Activated CD4-positive, alpha-beta T cell treated with anti-CD3 and anti-CD28 coated beads, Interleukin-2, amount 10 ng/mL, durations not matched to agents 24 days and 14 days (primary cell): ENCODE measurements around the gene NECTIN1. TPM values are rescaled to one million over a fixed set of nuclear protein-coding genes. Genes with fewer than 3 reads are reported as not detected.

Experiments
- DNase-seq: peaks from one replicate; pipeline ENCODE4 v3.0.0; 2022
- H3K27ac Mint-ChIP-seq: one replicate; pipeline ENCODE4 v1.8.0; 2022; ENCODE audit warnings: mild to moderate bottlenecking, mixed read lengths
- H3K27me3 Mint-ChIP-seq: one replicate; pipeline ENCODE4 v1.8.0; 2022; ENCODE audit warnings: mixed read lengths
- H3K36me3 Mint-ChIP-seq: one replicate; pipeline ENCODE4 v1.8.0; 2022; ENCODE audit warnings: low read depth, mild to moderate bottlenecking, mixed read lengths
- H3K4me1 Mint-ChIP-seq: one replicate; pipeline ENCODE4 v1.8.0; 2021; ENCODE audit warnings: mixed read lengths
- H3K4me3 Mint-ChIP-seq: one replicate; pipeline ENCODE4 v1.8.0; 2022; ENCODE audit warnings: mild to moderate bottlenecking, moderate library complexity, mixed read lengths
- H3K9me3 Mint-ChIP-seq: one replicate; pipeline ENCODE4 v1.8.0; 2021; ENCODE audit warnings: mixed read lengths
- intact Hi-C: fragments of 100-400 bp; cut with micrococcal nuclease; formaldehyde crosslinking; loops from one replicate; pipeline ENCODE4 v1.15.1; 2023
- total RNA-seq: library from RNA; stranded (reverse); gene quantifications from 2 replicates; pipeline ENCODE4 v1.2.3, GENCODE V29; 2022

Gene NECTIN1
- total RNA-seq, 1 donor from 2014 or later, result 3.1 TPM

DNA sequence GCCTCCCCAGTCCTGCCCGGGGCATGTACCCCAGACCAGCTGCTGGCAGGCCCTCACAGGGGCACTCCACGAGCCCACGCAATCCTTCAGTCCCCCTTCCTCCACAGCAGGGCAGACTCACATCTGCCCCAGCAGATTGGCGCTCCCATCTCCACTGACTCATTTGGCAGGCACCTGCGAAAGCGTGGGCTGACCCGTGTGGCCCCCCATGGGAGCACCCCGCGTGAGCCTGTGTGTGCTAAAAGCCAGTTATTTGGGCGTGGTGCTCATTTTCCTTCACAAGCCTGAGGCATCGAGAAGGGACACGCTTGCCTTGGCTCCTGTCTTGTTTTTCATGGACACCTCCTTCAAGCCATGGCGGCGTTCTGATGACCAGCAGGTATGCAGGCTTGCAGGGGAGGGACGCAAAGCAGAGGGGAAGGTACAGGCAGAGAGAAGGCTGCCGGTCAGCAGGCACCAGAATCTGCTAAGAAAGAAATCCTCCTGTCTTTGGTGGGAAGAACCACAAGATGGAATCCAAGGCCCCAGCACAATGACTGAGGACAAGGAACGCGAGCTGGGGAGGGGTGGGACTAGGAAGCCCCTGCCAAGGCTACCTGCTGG lies 8.6 kb downstream of the NECTIN1 start:
- H3K27me3 Mint-ChIP-seq, result peaks cover 20% of the 10 kb centered on the region
- intact Hi-C loops, result no loop called here

DNA sequence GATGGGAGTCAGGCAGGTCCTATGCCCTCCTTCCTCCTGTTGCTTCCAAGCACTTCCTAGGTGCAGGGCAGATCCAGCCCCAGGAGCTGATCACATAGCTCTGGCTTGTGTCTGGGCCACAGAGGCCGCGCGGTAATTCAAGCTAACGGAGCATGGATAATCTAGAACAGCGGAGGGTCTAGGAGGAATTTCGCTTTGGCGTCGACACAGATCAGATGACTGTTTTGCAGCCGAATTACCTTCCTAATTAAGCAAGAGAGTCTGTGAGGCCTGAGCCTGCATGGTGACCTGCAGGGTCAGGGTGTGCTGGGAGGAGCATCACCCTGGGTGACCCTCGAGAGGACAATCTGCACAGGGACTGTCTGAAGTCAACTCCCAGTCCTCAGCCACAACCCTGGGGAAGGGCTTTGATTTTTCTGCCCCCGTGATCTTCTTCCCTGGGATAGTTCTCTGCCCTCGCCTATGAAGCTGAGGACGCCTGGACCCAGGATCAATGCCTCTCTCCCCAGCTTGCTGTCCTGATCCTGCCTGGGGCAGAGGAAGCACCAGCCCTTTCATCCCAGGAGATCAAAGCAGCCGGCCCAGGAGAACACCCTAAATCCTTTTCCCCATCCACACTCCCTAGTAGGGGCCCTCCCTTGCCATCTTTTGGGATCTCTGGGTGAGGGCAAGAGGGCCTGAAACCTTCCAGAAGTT lies 11.0 kb downstream of the NECTIN1 start:
- Mint-ChIP-seq H3K4me3 (no peak overlapping the region), H3K27ac (no peak overlapping the region), H3K27me3 (no peaks in the 10 kb centered on the region), H3K36me3 (no peaks in the 10 kb centered on the region), H3K4me1 (no peaks in the 10 kb centered on the region), H3K9me3 (no peaks in the 10 kb centered on the region)
- intact Hi-C loops, result no loop called here
- no peak for DNase-seq

More for the DNA sequence above, 8.6 kb downstream of the NECTIN1 start:
- Mint-ChIP-seq H3K9me3 (no peaks in the 10 kb centered on the region), H3K4me1 (no peaks in the 10 kb centered on the region), H3K4me3 (no peak overlapping the region), H3K27ac (no peak overlapping the region), H3K36me3 (no peaks in the 10 kb centered on the region)
- DNase-seq, result no peak

DNA sequence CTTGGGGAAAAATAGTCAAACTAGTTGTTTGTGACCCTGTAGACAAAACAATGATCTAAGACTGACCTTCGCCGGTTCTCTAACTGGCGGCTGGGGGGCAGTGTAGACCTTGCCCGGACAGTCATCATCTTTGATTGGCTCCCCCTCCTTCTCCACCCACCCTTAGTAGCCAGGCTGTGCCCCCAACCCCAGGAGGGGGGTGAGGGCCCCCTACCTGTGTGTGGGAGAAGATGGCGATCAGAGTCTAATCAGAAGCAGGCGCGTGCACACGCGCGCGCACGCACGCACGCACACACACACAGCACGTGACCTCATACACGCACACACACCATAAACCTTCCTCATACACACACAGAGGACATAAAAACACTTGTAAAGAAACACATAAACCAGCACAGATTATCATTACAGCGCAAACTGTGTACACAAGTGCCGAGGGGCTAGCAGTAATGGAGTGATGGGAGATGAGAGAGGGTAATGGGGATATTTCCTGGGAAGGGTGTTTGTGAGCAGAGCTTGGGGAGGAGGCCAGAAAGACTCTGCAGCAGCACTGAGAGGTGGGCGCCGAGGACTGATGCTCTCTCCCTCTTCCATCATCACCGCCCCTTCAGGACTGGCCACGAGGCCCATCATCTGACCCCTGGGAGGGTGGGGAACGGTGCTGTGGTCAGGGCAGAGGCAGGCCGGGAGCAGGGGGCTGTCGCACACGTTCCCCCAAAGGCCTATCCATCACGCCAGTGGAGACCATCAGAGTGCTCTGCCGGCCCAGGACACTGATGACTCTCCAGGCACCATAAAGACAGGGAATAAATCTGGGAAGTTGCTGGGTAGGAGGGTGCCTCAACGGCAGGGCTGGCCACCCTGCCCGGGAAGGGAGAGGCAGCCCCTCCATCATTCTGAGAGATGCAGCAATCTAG lies 12.2 kb downstream of the NECTIN1 start:
- no peaks in the 10 kb centered on the region for H3K4me1 Mint-ChIP-seq
- no peak overlapping the region for H3K4me3 Mint-ChIP-seq
- no peaks in the 10 kb centered on the region for H3K36me3 Mint-ChIP-seq
- no peaks in the 10 kb centered on the region for H3K9me3 Mint-ChIP-seq
- H3K27ac Mint-ChIP-seq, result no peak overlapping the region
- DNase-seq, result no peak
- H3K27me3 Mint-ChIP-seq, result peaks cover 2% of the 10 kb centered on the region
- intact Hi-C loops, result no loop called here

DNA sequence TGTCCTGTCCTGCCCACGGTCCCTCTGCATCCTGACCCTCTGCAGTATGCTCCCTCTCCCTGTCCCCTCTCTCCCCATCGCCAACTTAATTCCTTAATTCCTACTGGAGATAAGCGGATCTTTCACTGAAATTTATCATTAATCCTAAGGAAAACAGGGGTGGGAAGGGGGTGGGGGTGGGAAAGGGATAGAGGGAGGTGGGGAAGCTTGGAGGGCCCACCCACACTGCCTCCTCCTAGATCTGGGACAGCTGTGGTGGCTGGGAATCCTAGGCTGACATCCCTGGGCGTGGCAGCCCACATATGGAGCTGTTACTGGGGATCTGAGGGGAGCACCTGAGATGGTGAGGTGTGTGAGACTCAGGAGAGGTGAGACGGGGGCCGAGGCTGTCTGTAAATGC lies 14.4 kb downstream of the NECTIN1 start:
- peaks cover 20% of the 10 kb centered on the region for H3K27me3 Mint-ChIP-seq
- H3K9me3 Mint-ChIP-seq, result no peaks in the 10 kb centered on the region
- peaks cover 2% of the 10 kb centered on the region for H3K4me1 Mint-ChIP-seq
- DNase-seq, result no peak
- no peak overlapping the region for H3K27ac Mint-ChIP-seq
- no peak overlapping the region for H3K4me3 Mint-ChIP-seq
- no peaks in the 10 kb centered on the region for H3K36me3 Mint-ChIP-seq
- intact Hi-C loops, result no loop called here

DNA sequence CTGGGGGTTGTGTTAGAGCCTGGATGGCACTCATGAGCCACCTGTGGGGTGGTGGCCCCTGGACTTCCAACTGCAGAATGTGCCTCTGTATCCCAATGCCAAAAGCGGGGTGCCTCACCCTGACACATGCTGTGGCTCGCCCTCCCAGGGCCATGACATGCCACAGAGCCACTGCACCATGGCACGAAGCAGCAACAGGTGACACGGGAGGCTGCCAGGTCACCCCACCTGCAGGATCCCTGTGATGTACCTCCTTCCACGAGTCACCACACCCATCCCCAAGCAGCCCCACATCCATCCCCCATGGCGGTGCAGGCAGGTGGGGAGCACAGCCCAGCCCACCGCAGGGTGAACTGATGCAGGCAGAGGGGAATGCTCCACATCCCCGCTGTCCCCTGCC lies 14.8 kb downstream of the NECTIN1 start:
- Mint-ChIP-seq H3K27ac (no peak overlapping the region), H3K9me3 (no peaks in the 10 kb centered on the region), H3K4me3 (no peak overlapping the region), H3K36me3 (no peaks in the 10 kb centered on the region), H3K27me3 (peaks cover 20% of the 10 kb centered on the region), H3K4me1 (peaks cover 2% of the 10 kb centered on the region)
- intact Hi-C loops, result no loop called here
- no peak for DNase-seq

DNA sequence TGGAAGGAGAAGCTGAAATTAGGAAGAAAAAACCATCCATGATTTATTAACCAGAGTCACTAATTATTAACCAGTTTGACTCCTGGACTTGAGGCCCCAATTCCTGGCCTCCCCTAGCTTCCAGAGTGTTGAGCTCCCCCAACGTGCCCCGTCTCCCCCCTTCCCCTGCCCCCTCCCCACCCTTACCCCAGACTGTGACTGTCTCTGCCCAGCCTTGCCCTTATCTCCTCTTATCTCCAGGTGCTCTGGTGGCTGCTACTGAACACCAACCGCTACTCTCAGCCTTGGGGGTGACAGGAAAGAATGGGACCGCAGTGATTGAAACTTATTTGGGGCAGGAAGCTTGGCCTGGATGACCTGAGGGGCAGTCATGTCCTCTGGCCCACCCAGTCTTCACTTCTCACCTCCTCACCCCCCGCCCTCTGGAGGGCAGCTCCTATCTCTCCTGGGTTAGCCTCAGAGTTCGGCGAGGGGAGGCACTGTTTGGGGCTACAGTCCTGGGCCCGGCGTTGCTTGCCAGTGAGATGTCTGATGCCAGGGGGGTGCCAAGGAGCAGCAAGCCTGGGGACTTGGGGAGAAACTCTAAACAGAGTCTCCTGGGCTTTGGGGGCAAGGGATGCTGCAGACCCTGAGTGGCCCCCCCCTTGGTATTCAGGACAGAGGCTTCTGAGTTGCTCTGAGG lies 15.5 kb downstream of the NECTIN1 start:
- no peaks in the 10 kb centered on the region for H3K9me3 Mint-ChIP-seq
- intact Hi-C loops, result no loop called here
- H3K27ac Mint-ChIP-seq, result no peak overlapping the region
- H3K27me3 Mint-ChIP-seq, result peaks cover 26% of the 10 kb centered on the region
- no peaks in the 10 kb centered on the region for H3K36me3 Mint-ChIP-seq
- DNase-seq, result no peak
- H3K4me1 Mint-ChIP-seq, result peaks cover 2% of the 10 kb centered on the region
- no peak overlapping the region for H3K4me3 Mint-ChIP-seq

DNA sequence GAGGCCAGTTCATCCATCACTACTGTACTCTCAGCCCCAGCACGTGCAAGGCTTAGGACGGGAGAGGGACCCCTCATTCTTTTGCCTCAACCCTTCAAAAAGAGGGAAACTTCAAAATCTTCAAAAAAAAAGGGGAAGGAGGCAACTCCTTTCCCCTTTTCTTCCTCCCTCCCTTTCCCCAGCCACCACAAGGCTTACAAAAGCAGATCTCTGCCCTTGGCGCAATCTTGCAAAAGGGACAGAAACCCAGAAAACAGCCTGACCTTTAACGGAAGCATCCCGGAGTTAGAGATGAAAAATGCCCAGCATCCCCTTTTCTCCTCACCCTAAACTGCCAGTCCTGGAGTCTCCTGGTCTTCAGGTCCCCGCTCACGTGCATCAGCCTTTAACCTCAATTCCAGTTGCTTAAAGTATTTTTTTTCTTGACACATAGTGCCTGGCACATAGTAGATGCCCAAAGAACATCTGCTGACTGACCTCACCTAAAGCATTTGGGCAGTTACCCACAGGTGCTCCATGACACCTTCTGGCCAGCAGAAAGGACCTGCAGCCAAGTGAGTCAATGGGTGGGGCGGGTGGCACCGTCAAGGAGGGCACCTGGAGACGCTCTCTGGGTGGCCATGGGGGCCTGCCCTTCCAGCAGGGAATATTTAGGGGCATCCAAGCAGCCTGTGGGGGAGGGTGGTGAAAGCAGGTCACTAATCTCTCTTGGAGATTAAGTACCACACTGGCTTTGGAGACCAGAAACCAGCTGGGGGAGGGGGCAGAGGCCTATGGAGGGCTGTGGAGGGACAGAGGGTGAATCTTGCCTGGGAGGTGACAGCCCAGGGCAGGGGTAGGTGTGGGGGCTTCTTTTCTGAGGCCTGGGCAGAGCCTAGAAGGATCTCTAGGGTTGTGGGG lies 16.3 kb downstream of the NECTIN1 start:
- H3K4me3 Mint-ChIP-seq, result no peak overlapping the region
- no peak overlapping the region for H3K27ac Mint-ChIP-seq
- peaks cover 2% of the 10 kb centered on the region for H3K4me1 Mint-ChIP-seq
- intact Hi-C loops, result no loop called here
- H3K36me3 Mint-ChIP-seq, result no peaks in the 10 kb centered on the region
- peaks cover 34% of the 10 kb centered on the region for H3K27me3 Mint-ChIP-seq
- no peak for DNase-seq
- no peaks in the 10 kb centered on the region for H3K9me3 Mint-ChIP-seq

DNA sequence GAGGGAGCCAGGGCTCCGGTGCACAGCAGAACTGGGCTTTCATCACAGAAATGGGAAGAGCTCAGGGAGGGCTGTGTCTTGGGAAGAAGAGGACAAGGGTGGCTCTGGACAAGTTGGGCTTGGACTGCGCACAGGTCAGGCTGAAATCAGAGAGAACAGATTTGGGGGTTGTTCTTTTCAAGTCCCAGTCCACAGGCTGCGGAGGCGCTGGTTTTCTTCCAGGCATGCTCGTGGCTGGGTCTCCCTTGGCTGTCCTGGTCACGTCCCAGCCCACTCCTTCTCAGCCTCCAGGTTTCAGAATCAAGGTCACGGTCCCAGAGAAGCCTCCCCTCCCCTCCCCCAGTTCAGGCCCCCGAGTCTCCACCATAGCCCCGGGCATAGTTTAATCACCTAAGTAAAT lies 17.0 kb downstream of the NECTIN1 start:
- peaks cover 2% of the 10 kb centered on the region for H3K4me1 Mint-ChIP-seq
- no peak for DNase-seq
- no peak overlapping the region for H3K4me3 Mint-ChIP-seq
- intact Hi-C loops, result no loop called here
- H3K27me3 Mint-ChIP-seq, result peaks cover 39% of the 10 kb centered on the region
- no peaks in the 10 kb centered on the region for H3K36me3 Mint-ChIP-seq
- no peak overlapping the region for H3K27ac Mint-ChIP-seq
- no peaks in the 10 kb centered on the region for H3K9me3 Mint-ChIP-seq

DNA sequence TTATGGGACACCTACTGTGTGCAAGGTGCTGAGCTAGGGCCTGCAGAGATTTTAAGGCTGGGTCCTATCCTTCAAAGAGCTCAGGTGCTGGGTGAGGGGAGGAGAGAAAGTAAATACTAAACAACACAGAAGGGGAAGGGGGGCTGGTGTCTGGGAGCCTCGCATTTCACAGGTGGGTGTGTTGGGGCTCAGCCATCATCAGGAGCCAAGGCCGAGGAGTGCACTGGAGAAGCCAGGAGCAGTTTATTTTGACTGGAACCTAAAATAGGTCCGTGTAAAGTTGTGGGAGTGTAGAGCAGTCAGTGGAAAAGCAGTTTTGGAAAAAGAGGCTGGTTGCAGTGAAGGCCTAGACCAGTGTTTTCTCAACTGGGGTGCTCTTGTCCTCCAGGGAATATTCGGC lies 17.5 kb downstream of the NECTIN1 start:
- peaks cover 2% of the 10 kb centered on the region for H3K4me1 Mint-ChIP-seq
- no peak overlapping the region for H3K27ac Mint-ChIP-seq
- no peaks in the 10 kb centered on the region for H3K9me3 Mint-ChIP-seq
- H3K27me3 Mint-ChIP-seq, result peaks cover 39% of the 10 kb centered on the region
- no peaks in the 10 kb centered on the region for H3K36me3 Mint-ChIP-seq
- DNase-seq, result no peak
- no peak overlapping the region for H3K4me3 Mint-ChIP-seq
- intact Hi-C loops, result no loop called here

DNA sequence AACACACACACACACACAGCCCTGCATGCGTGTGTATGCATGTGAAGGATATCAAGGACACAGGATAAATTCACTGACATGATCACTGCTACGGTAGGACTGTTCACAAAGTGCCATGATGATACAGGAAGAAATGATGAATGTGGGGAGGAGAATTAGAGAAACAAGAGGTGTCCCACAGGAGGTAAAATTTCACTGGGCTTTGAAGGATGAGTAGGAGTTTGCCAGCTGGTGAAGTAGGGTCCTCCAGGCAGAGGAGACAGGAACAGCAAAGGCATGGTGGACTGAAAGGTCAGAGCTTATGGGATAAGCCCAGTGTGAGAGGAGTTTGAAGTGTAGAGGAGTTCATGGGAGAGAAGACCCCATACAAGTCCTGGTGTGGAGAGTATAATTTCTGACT lies 18.6 kb downstream of the NECTIN1 start:
- H3K4me3 Mint-ChIP-seq, result no peak overlapping the region
- no peak overlapping the region for H3K27ac Mint-ChIP-seq
- H3K27me3 Mint-ChIP-seq, result peaks cover 39% of the 10 kb centered on the region
- DNase-seq, result no peak
- peaks cover 2% of the 10 kb centered on the region for H3K4me1 Mint-ChIP-seq
- no peaks in the 10 kb centered on the region for H3K36me3 Mint-ChIP-seq
- no peaks in the 10 kb centered on the region for H3K9me3 Mint-ChIP-seq
- intact Hi-C loops, result no loop called here

DNA sequence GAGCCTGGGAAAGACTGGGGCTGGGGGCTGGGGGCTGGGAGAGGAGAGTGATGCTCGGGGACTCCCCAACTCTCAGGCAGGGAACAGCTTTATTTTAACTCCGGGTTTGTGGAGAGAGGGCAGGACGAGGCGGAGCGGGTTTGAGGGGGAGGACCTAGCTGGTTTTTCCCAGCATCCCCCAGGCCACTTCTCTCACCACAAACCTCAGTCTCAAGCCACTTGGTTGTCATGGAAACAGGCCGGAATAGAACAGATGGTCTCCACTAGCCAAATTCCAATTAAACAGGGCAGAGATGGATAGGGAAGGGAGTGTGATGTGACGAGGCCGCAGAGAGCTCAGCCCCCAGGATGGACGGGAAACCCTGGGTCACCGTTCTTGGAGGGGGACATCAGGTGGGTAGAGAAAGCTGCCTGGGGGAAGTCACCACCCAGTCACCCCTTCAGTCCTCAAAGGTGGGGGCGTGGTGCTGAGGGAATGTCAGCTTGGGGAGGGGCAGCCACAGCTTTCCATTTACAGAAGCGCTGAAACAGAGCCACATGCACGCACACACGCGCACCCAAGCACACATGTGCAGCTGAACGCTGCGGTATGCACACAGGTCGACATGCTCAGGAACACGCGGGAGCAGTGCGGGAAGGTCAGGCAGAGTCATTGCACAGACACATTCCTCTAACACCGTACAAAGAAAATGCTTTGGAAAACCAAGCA lies 19.2 kb downstream of the NECTIN1 start:
- H3K4me1 Mint-ChIP-seq, result peaks cover 2% of the 10 kb centered on the region
- no peaks in the 10 kb centered on the region for H3K9me3 Mint-ChIP-seq
- DNase-seq, result no peak
- H3K27ac Mint-ChIP-seq, result no peak overlapping the region
- intact Hi-C loops, result no loop called here
- no peaks in the 10 kb centered on the region for H3K36me3 Mint-ChIP-seq
- H3K27me3 Mint-ChIP-seq, result peaks cover 39% of the 10 kb centered on the region
- no peak overlapping the region for H3K4me3 Mint-ChIP-seq

DNA sequence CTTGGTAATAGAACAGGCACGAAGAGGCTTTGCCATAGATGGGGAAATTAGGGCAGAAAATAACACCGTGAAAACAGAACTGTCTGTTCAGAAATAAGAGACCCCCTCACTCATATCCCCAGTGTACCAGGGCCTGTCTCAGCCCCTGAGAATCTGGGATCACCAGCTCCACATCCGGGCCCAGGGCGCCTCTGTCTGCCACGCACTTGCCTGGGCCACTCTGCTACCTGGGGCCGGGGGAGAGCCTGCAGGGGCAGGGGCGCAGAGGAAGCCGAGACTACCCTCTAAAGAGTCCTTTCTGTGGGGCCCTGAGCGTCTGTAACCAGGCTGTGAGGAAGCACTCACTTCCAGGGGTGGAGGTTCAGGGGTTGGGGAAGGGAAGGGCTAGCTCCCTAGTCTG lies 19.8 kb downstream of the NECTIN1 start:
- H3K27me3 Mint-ChIP-seq, result peaks cover 39% of the 10 kb centered on the region
- H3K36me3 Mint-ChIP-seq, result no peaks in the 10 kb centered on the region
- no peak overlapping the region for H3K27ac Mint-ChIP-seq
- no peaks in the 10 kb centered on the region for H3K9me3 Mint-ChIP-seq
- intact Hi-C loops, result no loop called here
- DNase-seq, result no peak
- H3K4me1 Mint-ChIP-seq, result peaks cover 2% of the 10 kb centered on the region
- no peak overlapping the region for H3K4me3 Mint-ChIP-seq
